Sigmoid colon (tissue), 4 donors: Measurements from ENCODE around the gene IL2.

Source experiments
- CTCF ChIP-seq, 4 experiments: fragments of 450-650 bp in 3 of 4; fragments of 200-600 bp in 1 of 4; IDR thresholded peaks; one replicate each; pipeline ENCODE4 v1.5.1; 2016 to 2019; ENCODE audit warnings: antibody characterized with exemption in 4 of 4, mild to moderate bottlenecking in 3 of 4, moderate library complexity in 2 of 4
- EP300 ChIP-seq, 4 donors: sonication (generic); formaldehyde crosslinking; IDR thresholded peaks; one replicate each; pipeline ENCODE4 v1.6.1; 2017; ENCODE audit warnings: antibody characterized with exemption in 4 of 4
- POLR2A ChIP-seq, 2 donors: fragments of 450-650 bp; IDR thresholded peaks; one replicate each; pipeline ENCODE4 v1.6.1; 2016; ENCODE audit warnings: antibody characterized with exemption in 2 of 2, mild to moderate bottlenecking in 2 of 2, moderate library complexity in 2 of 2
- POLR2AphosphoS5 ChIP-seq, 4 donors: sonication (generic); formaldehyde crosslinking; IDR thresholded peaks; one replicate each; pipeline ENCODE4 v1.6.1; 2017; ENCODE audit warnings: antibody characterized with exemption in 4 of 4

GRCh38 chr4:122481766-122482405 lies 25.4 kb upstream of the IL2 start:
- TF ChIP-seq CTCF (IDR thresholded peaks at IDR 0.05) (no peak), EP300 (IDR thresholded peaks at IDR 0.05) (no peak), POLR2AphosphoS5 (IDR thresholded peaks at IDR 0.05) (no peak), POLR2A (IDR thresholded peaks at IDR 0.05) (no peak)
